ENCODE measurements around the gene MROH7.

MROH7 gene

GRCh38 chr1:54604572-54605370 lies 36.8 kb upstream of the MROH7 start:
- TF ChIP-seq, protein P1, sequence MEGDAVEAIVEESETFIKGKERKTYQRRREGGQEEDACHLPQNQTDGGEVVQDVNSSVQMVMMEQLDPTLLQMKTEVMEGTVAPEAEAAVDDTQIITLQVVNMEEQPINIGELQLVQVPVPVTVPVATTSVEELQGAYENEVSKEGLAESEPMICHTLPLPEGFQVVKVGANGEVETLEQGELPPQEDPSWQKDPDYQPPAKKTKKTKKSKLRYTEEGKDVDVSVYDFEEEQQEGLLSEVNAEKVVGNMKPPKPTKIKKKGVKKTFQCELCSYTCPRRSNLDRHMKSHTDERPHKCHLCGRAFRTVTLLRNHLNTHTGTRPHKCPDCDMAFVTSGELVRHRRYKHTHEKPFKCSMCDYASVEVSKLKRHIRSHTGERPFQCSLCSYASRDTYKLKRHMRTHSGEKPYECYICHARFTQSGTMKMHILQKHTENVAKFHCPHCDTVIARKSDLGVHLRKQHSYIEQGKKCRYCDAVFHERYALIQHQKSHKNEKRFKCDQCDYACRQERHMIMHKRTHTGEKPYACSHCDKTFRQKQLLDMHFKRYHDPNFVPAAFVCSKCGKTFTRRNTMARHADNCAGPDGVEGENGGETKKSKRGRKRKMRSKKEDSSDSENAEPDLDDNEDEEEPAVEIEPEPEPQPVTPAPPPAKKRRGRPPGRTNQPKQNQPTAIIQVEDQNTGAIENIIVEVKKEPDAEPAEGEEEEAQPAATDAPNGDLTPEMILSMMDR (IDR thresholded peaks at IDR 0.05; ENCODE audit: low read depth, low read length, missing control alignments) = no peak
- no peak overlapping the region for H3K4me3 ChIP-seq (ENCODE audit: low read depth, low read length)
- no peak for DNase-seq (ENCODE audit: low read depth)
- in situ Hi-C loops (cut with HindIII; ENCODE audit: low sequenced_read_pairs) = no loop called here

GRCh38 chr1:54606096-54606989 lies 35.2 kb upstream of the MROH7 start:
- DNase-seq (ENCODE audit: low read depth) = no peak
- no peak overlapping the region for H3K4me3 ChIP-seq (ENCODE audit: low read depth, low read length)
- TF ChIP-seq, protein P1 (IDR thresholded peaks at IDR 0.05; ENCODE audit: low read depth, low read length, missing control alignments) = no peak
- in situ Hi-C loops (cut with HindIII; ENCODE audit: low sequenced_read_pairs) = no loop called here

- in situ Hi-C loops (cut with HindIII; ENCODE audit: low sequenced_read_pairs) = no loop called here
- DNase-seq (ENCODE audit: low read depth) = no peak
- TF ChIP-seq, protein P1 (IDR thresholded peaks at IDR 0.05; ENCODE audit: low read depth, low read length, missing control alignments) = no peak
- H3K4me3 ChIP-seq (ENCODE audit: low read depth, low read length) = no peak overlapping the region
Measured at GRCh38 chr1:54606990-54607325, 34.6 kb upstream of the MROH7 start.

DNA sequence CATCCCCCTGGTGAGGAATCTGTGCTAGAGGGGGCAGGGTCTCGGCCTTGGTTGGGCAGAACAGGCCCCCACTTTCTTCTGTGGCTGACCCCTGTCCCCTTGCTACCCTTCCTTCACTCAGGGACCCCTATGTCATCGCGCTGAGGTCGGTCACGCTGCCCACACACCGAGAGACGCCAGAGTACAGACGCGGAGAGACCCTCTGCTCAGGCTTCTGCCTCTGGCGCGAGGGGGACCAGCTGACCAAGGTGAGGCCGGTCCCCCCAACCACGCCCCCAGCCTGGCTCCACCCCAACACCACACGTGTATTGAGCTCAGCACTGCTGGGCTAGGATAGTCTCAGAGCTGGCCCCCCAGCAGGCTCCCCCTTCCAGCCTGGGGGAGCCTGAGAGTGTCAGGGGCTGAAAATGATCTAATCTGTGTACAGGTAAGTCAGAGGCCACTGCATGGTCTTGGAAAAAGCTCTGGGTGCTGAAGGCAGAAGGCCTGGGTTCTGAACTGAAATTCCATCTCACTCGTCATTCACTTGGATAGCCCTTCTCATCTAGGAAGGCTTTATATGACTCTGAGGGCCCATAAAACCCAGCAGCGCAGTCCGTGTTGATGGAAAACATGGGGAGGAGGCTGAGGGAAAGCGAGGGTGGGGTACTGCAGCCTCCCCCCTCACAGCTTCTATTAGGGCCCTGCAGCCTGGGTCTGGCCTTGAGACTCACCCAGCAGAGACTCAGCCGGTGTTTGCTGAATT lies 33.6 kb upstream of the MROH7 start:
- TF ChIP-seq, protein P1 (IDR thresholded peaks at IDR 0.05; ENCODE audit: low read depth, low read length, missing control alignments) = no peak
- DNase-seq (ENCODE audit: low read depth) = no peak
- in situ Hi-C loops (cut with HindIII; ENCODE audit: low sequenced_read_pairs) = no loop called here
- H3K4me3 ChIP-seq (ENCODE audit: low read depth, low read length) = no peak overlapping the region

DNA sequence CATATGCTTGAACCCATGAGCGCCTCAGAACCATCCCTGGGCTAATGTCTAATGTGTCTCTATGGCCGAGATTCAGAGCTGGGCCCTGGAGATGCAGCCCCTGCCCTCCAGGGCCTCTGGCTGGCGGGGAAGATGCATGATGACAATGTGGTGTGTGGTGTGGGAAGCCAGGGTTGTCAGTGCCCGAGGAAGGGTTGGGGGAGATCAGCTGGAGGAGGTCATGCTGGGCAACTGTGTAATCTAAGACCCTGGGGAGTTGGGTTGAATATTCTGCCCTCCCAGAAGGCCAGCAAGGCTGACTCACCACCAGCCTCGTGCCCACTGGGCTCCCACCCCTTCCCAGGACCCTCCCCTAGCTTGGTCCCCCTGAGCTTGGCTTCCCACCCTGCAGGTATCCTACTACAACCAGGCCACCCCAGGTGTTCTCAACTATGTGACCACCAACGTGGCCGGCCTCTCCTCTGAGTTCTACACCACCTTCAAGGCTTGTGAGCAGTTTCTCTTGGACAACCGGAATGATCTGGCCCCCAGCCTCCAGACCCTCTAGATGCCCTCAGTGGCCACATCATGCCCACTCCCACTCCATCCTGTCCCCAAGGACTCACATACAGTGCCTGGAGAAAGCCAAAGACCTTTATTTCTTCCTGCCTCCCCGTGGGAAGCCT lies 32.9 kb upstream of the MROH7 start:
- in situ Hi-C loops (cut with HindIII; ENCODE audit: low sequenced_read_pairs) = no loop called here
- TF ChIP-seq, protein P1 (IDR thresholded peaks at IDR 0.05; ENCODE audit: low read depth, low read length, missing control alignments) = no peak
- no peak for DNase-seq (ENCODE audit: low read depth)

More for the DNA sequence above, 32.9 kb upstream of the MROH7 start:
- no peak overlapping the region for H3K4me3 ChIP-seq (ENCODE audit: low read depth, low read length)
